ENCODE measurements around the gene TBC1D10A.
A peak's percentile ranks its signal among the peaks of the same experiment; 100 is the strongest.

Gene TBC1D10A

DNA sequence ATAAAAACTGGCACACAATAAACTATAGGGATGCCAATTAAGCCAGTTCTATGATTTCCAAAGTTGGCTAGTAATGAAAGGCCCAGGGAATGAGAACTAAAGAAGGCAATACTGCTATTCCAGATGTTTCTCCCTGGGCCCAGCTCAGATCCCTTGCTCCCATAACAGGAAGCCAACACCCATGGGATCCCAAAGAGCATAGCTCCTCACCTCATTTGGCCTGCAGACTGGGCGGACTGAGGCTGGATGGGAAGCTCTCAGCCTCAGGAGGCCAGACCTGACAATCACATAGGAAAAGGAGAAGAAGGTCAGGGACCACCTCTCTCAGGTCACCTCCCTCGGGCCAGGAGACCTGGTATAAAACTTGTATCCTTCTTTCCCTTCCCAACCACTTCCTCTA lies 5.3 kb downstream of the TBC1D10A start:
- no peak for DNase-seq

DNA sequence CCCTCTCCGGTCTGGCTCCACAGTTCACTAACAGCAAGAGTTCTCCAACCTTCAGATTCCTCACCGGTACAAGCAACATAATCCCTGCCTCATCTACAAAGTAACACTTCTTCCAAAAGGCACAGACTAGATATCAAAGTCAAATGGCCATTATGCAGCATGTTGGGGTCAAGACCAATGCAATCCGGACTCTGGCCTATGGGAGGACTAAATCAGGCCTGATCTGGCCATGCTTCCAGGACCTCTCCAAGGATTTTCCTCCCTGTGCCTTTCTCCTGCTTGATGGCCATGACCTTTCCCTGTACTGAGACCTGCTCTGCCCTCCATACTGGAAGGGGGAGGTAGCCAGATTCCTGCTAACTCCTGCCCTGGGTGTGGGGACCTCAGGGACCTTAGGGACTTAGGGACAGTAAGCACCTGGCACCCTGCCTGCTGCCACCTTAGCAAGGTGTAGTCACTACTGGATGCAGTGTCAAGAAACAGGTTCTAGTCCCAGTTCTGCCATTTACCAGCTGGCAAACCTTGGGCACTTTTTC lies 6.7 kb downstream of the TBC1D10A start:
- no peak for DNase-seq

DNA sequence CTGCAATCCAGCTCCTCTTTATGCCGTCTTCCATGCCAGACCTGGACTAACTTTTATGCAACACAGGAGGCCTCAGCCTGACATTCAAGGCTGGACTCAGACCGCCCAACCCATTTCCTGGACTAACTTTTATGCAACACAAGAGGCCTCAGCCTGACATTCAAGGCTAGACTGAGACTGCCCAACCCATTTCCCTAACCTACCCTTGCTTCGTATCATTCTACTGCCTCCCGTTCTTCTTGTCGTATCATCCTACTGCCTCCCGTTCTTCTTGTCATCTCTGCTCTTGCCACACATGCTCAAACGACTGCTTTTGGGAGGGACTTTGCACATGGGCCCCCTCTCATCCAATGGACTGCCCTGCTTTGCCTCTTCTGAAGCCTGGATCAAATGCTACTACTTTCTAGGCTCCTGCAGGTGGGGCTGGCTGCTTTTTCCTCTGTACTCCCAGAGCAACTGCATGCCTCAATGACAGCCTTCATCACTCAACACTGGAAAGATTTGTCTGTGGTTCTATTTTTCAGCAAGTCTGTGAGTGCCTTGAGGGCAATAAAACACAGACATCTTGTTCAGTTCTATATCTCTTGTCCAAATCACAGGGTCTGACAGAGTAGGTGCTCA lies 7.8 kb downstream of the TBC1D10A start:
- no peak for DNase-seq

DNA sequence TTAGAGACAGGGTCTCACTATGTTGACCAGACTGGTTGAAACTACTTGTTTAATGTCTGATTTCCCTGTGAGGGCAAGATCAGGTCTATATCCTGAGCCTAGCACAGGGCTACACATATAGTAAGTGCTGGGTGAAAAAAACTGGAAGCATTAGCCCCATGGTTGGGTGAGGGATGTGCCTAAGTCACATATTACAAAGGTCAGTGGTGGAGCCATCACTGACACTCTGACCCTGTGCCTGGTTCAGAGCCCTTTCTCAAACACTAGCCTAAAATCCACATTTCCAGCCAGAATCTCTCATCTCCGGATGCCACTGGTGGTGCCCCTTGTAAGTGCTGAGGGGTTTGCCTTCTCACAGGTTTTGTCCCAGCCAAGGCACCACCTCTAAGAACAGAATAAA lies 9.0 kb downstream of the TBC1D10A start:
- no peak for DNase-seq

DNA sequence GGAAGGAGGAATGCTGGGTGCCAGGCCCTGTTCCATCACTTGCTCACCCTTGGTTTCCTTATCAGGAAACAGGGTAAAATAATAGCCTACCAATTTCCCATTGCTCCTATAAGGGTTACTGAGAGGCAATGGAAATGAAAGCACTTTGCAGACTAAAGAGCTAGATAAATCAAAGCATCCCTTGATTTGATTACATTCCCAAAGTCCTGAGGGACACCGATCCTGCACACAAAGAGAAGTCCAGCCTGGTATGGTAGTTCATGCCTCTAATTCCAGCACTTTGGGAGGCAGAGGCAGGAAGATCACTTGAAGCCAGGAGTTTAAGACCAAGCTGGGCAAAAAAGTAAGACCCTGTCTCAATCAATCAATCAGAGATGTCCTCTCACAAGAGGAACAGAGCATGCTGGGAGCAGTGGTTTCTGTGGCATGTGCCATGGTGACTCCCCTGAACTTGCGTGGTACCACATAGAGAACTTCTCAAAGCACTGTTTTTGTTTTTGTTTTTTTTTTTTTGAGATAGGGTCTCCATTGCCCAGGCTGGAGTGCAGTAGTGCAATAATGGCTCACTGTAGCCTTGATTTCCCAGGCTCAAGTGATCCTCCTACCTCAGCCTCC lies 10.7 kb downstream of the TBC1D10A start:
- DNase-seq, result no peak

DNA sequence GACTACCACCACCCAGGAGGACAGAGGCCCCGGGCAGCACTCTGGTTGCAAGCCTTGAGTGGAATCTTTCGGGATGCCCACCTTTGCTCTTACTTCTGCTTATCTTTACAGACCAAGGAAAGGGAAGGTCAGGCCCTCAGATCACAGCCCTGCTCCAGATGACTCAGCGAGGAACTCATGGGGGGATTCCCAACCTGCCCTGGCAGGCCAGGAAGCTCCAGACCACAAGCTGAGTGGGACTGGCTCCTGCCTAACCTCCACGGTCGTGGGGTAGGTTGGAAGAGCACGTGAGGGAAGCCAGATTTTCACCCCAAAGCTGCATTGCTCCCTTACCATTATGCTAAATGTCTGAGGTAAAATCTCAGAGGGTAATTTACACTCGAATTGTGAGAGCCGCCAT lies 11.8 kb downstream of the TBC1D10A start:
- no peak for DNase-seq

DNA sequence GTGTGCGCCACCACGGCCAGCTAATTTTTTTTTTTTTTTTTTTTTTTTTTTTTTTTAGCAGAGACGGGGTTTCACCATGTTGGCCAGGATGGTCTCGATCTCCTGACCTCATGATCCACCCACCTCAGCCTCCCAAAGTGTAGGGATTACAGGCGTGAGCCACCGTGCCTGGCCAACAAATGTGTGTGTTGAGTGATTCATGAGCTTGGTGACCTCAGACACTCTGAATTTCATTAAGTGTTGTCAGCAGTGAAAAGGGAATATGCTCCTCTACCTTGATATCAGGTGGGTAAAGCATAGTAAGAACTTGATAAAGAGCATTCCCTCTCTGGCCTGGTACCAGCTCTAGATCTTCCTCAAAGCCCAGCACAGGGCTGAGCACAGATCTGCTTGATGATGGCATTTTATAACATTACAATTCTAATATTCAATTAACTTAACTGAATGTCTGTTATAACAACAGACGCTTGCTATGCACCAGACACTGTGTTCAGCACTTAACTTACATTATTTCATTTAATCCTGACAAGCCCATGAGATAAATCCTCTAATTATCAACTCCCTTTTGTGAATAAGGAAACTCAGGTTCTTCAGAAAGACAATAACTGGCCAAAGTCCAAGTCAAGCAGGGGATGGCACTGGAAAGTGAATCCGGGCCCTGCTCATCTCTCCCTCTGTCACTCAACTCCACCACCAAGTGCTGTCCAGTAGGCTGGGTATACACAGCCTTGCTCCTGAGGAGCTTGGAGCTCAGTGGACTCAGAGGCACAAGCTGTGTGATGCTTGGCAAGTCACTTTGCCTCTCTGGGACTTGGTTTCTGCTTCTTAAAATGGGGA lies 13.0 kb downstream of the TBC1D10A start:
- no peak for DNase-seq

DNA sequence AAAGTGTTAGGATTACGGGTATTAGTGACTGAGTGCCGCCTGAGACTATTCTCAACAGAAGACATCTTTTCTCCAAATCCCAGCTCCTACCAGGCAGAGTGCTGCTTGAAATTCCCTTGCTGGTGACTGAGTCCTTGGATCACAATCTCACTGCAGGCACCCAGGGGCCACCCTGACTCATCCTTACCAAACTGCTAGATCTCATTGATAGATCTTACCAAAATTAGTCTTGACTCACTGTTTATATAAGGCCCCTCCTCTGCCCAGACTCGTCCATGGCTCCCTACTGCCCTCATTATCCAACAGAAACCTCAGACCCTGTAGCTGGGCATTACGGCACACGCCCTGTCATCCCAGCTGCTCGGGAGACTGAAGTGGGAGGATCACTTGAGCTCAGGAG lies 14.7 kb downstream of the TBC1D10A start:
- DNase-seq, result no peak

DNA sequence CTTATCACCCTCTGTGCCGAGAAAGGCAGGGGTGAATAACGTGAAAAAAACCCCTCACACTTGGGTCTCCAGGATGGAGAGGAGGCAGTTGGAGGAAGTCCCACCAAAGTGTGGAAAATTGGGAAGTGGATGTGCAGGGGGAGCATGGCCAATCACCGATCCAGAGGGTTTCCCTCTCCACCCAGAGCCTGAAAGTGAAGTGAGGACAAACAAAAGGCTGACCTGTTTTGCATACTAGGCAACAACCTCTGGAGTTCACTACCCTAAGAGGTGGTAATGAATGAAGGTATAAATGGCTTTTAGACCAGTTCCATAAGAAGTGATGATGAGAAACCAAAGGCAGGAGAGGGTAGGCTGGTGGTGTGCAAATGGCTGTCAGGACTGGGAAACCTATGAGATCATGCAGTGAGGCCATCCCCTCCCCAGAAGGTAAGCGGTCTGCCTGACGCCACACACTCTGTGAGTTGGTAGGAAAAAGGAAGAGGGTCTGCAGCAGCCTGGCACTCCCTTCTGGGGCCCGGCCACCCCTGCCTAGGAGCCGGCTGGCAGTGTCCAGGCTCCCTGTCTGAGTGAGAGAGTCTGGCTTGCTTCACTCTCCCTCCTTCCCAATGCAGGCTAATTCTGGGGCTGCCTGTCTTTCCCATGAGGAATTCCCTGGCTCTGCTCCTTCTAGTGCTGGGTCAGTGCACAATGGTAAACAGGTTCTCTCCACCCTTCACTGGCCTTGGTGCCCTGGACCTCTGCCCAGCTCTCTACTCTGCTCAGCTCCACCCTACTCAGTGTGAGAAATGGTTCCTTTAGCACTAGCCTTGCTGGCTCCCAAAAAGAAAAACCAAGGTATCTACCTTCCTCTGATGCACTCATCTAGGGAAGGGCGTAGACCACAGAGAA lies 15.6 kb downstream of the TBC1D10A start:
- peak in 33 of 58 donors; percentile 11 to 80 (median 39) for DNase-seq

DNA sequence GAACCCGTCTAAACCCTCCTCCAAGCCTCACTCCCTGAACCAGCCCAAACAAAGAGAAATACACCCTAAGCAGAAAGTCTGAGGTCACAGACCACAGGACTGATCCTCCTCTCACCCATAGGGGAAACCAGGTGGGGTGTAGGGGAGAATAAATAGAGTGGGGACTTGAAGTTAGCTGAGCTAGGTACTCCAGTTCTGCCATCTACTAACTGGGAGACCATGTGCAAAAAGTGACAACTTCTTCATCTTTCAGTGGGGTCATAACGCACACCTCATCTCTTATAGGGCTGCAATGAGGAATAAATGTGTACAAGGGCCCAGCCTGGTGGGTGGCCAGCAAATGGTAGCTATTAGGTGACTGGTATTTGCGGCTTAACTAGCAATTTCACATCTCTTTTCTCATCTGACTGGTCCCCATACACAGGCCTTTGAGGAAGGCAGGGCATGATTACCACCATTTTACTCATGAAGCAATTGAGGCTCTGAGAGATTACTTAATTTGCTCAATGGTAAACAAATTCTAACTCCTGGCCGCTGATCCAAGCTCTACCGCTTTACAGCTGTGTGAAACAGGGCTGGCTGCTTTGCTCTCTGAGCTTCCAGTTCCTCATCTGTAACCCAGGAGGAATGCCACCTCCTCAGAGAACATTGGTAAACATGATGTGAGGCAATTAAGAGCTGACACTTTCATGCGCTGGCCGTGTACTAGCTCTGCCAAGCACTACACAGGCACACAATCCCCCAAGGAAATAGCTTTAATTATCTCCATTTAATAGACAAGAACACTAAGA lies 16.6 kb downstream of the TBC1D10A start:
- DNase-seq, result peak in 1 of 58 donors; percentile 28

DNA sequence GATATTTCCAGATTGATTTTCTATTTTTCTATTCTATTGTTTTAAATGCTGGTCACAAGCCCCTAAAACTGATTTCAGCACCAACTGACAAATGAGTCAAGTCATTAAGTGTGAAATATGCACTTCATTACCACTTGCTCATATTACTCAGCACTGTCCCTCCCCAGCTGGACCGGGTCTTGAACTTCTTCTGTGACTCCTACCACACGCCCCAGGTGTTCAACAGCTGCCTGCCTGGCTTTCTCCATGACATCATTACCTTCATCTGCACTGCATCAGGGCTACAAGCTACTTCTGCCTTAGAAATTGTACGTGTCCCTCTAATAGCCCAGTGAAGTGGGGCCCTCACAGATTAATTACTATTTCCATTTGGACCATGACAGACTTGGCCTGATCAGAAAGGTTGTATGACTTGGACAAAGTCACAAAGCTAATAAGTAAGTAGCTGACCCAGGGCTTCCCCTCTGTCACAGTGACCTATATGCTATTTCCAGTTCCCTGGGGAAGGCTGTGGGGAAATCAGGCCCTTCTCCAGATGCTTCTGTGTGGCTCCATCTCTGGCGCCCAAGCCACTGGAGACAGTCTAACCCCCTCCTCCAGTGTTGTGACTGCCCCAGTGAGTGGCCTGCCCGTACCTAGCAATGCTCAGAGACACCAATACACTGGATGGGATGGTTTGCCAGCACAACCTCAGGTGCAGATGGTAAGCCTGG lies 18.1 kb downstream of the TBC1D10A start:
- DNase-seq, result no peak

DNA sequence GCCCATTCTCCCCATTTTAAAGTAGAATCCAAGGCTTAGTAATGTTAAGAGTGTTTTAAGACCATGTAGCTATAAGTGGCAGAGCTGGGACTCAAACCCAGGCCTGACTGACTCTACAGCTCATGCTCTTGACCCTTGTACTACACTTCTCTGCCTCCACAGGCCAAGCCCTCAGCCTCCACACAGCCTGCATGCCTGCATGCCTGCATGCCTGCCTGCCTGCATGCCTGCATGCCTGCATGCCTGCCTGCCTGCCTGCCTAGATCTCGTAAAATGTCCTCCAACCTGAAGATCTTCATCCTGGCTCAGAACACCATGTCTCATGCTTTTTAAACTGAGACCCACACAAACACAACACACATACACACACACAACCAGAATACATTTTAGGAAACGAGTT lies 18.6 kb downstream of the TBC1D10A start:
- no peak for DNase-seq

DNA sequence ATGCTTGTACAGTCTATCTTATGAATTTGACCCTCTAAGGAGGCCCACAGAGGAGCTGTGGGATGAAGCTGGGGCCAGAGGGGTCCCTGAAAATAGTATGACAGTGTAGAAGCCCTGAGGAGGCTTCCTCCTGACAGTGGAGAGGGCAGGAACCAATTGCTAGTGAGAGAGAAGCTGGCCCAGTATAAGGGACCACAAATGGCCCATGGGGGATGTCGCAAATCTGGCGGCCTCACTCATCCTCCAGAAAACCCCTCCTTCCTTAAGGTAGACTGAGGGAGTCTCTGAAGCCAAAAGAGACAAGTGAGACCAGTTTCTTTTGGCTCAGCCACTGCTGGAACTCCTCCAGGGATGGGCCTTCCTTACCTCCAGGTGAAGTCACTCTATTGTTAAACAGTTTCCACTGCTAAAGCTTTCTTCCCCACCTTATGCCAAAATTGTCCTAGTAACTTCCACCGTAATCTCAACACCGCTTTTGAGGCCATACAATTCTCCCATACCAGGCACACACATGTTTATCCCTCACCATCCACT lies 19.6 kb downstream of the TBC1D10A start:
- no peak for DNase-seq

DNA sequence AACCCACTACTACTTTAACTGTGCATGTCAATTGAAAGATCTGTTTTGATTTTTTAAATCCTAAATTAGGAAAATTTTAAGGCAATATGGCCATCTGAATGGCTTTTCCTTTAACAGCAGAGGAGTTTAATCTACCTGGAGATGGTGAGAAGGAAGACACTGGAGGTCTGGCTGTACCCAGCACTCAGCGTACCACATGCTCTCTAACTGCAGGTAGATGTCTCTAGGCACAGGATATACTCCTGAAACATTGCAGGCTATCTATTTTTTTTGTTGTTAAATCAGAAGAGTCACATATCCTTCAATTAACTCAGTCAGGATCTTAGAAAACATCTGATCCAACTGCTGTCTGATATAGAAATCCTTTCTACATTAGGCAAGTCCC lies 20.1 kb downstream of the TBC1D10A start:
- DNase-seq, result no peak

DNA sequence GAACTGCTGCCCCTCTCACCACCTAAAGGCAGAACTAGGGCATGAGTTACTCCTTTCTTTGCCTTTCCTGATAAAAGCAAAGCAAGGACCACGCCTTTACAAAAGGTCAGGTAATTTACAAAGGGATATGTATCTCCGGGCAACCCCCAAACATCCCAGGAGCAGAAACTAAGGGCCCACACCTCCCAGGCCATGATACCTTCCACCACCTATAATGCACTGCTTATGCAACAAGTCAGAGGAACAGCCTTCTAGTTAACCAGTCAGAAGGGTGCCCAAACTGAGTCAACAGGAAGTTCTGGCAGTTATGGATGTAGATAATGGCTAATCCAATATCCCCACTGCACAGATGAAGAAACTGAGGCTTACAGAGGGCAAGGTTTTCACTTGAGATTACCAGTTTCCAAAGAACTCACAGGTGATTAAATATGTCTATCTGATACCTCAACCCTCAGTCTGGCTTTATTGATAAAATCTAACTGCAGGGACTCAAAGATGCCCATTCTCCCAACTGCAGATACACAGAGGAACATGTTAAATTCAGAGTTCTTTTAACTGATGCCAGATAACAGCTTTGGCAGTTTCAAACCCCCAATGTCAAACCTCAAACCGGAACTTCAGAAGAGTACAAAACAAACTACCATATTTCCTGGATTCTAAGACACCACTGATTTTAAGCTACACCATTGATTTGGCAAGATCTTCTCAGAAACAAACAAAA lies 20.7 kb downstream of the TBC1D10A start:
- no peak for DNase-seq

DNA sequence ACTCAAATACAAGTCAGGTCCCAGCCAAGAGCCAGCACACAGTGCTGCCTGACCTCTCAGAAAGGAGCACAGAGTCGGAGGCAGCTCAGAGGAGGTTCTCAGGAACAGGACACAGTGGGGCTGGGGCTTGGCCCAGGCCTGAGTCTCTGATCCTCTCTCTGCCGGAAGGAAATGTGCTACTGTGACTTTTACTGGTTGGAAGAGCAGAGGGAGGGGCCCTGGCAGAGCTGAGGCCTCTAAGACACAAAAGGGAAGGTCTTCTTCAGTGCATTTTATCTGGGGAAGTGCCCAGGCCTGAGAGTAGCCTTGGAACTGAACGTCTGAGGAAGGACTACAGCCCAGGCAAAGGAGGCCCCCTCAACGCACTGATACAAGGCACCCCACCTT lies 21.2 kb downstream of the TBC1D10A start:
- peak in 16 of 58 donors; percentile 7 to 38 (median 16) for DNase-seq

DNA sequence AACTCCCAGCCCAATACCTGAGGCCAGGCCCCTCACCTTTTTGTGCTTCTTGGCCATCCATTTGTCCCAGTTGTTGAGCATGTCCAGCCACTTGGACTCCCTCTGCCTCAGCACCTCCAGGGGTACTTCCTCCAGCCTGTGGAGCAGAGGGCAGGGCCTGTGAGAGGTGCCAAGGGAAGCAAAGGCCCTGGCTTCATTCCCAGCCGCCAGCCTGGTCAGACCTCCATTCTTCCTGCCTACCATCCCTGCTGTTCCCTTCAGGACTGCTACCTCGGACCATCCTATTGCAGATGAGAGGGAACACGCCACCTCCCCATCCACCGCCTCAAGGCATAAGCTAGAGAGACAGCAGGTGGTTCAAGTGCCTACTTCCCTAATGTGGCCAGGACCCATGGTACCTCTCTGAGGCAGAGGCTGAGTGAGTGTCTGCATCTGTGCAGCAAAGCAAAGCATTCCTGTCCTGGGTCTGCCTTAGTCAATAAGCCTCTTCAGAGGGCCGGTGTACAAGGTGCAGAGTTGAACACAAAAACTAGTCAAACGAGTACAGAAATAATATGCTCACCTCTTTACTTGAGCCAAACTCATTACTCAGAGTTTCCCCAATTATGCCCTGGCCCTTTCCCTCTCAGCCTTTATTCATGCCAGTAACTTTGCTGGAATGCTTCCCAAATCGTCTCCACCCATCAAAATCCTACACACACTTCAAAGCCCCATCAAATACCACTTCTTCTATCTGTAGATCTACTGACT lies 22.1 kb downstream of the TBC1D10A start:
- DNase-seq, result peak in 11 of 58 donors; percentile 14 to 50 (median 22)

DNA sequence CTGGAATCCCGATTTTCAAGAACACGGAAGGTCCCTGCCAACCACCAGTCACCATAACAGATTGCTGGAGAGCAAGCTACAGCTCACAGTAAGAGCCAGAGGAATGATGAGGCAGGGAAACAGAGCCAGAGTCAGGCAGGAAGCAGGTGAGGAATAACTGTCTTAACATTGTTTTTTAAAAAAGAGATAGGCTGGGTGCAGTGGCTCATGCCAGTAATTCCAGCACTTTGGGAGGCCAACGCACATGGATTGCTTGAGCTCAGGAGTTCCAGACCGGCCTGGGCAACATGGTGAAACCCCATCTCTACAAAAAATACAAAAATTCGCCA lies 24.0 kb downstream of the TBC1D10A start:
- DNase-seq, result peak in 1 of 58 donors; percentile 19
